HG03280 (cell line): ENCODE data around the gene GJD2.

ENCODE experiments used
- ATAC-seq: cut with Tn5 transposase; IDR thresholded peaks from one replicate; pipeline ENCODE4 v1.9.1; 2021; ENCODE audit warnings: mild to moderate bottlenecking, moderate library complexity; ENCODE audit not compliant: unreplicated experiment

Gene GJD2

DNA sequence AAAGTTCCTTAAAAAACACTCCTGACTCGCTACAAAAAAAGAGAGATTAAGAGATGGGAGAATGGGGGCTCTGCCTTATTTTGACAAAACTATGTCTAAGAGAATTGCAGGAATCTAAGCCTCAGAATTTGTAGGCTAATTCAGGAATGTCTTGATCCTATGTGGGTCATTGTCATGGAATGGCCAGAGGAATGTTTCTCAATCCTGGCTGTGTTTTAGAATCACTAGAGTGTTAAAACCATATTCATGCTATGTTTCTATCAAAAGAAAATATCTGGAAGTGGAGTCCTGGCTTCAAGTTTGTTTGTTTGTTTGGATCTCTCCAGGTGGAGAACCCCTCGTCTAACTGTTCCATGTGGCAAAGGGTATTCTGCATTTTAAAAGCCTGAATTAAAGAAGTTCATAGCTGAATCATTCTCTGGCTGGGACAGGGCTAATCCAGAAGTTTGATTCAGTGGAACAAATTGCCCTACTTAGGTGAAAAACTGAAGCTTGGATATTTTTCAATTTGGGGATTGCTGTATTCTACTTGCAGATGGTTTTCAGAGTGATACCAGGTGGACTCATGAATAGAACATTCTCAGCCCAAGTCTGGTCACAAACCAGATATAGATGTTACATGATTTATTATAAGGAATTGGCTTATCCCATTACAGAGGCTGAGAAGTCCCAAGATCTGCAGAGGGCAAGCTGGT lies 28.2 kb downstream of the GJD2 start:
- ATAC-seq, result no peak

GRCh38 chr15:34725556-34725955 lies 29.2 kb downstream of the GJD2 start:
- no peak for ATAC-seq

DNA sequence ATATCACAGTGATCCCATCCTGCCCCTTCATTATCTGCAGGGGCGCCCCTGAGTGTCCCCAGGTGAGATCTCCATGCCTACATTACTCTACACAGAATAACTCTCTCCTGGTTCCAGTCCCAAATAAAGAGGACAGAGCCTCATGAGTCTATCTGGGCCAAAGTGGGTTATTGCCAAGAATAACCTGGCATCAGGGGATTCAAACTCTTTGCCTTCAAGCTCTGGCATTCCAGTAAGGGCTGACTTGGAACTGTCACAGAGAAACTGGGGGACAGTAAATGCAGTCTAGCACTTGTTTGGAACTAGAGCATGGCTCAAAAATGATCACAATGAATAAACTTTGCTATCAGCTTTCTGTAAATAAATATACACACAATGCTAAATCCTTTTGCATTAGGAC lies 30.3 kb downstream of the GJD2 start:
- no peak for ATAC-seq

DNA sequence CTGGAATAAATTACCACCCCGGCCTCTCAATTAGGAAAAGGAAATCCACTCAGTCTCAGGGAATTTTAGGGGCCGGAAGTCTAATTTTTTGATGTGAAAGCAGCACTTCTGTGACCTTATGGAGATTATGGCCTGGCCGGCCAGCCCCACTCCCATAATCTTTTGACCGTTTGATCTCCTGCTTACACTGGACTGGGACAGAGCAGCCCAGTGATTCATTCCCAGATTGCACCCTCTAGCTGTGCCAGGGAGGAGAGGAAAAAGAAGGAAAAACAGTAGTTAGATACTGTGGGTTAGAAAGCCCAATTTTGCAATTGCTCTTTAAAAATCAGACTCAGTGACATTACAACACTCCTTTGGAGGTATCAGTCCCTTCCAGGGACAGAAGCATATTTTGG lies 32.4 kb downstream of the GJD2 start:
- ATAC-seq, result no peak

GRCh38 chr15:34721802-34722438 lies 32.9 kb downstream of the GJD2 start:
- no peak for ATAC-seq

GRCh38 chr15:34721157-34721801 lies 33.5 kb downstream of the GJD2 start:
- ATAC-seq, result no peak

- ATAC-seq, result no peak
These were observed 35.1 kb downstream of the GJD2 start for GRCh38 chr15:34719695-34720094.

DNA sequence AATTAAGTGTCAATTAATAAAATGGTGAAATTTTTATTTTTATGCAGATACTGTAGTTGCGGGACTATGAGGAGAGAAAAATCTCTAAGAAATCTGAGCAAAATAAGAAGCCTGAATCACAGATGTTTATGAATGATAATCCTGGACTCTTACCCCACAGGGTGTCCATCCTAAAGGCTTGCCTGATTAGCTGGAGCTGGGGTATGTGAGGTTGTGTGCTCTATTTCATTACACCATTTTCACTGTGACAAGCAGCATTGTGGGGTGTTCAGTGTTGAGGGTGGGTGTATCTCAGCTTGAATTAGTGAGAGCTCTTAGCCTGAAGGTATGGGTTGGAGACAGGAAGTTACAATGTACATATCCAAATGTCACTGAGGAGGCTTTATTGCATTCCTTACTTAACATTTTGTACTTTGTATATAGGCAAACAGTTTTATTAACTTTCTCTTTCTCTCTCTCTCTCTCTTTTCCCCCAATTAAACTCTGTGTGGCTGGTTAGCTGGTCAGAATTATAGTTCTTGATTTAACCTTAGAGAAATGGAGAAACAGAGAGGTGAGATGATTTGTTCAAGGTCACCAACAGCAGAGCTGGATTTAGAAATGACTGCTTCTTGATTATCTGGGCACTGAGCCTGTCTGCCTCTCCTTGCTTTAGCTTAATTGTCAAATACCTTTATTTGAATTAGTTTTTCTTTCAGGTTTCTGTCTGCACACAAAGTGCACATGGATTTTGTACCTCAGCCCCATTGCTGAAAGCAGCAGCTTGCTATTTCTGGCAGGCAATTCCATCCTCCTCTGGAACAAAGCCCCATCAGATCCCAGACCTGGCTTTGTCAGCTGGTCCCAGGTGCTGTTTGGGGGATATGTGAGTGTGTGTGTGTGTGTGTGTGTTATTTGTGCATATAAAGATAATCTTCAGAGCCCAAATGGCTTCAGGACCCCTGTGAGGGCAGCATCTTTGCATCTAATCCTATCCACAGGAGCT lies 35.8 kb downstream of the GJD2 start:
- no peak for ATAC-seq

DNA sequence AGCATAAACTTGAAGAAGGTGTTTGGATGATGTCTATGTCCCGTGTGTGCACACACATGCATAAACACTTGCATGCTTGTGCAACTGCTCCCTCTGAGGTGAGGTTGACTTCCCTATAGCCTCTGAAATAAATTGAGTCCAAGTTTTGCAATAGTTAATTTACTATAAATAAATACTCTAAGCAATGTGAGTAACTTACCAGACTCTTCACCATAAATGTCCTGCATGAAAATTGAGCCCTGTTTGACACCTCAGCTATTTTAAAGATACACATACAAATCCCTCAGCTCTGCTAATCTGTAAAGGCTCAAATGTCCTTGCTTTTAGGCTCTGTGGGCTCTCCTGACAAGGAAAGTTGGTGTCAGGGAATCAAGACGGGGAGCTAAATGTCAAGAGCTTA lies 37.1 kb downstream of the GJD2 start:
- ATAC-seq, result no peak

GRCh38 chr15:34716111-34716510 lies 38.7 kb downstream of the GJD2 start:
- ATAC-seq, result no peak

GRCh38 chr15:34714476-34715121 lies 40.2 kb downstream of the GJD2 start:
- no peak for ATAC-seq

GRCh38 chr15:34713635-34714034 lies 41.2 kb downstream of the GJD2 start:
- ATAC-seq, result no peak

GRCh38 chr15:34709866-34710265 lies 44.9 kb downstream of the GJD2 start:
- ATAC-seq, result no peak

DNA sequence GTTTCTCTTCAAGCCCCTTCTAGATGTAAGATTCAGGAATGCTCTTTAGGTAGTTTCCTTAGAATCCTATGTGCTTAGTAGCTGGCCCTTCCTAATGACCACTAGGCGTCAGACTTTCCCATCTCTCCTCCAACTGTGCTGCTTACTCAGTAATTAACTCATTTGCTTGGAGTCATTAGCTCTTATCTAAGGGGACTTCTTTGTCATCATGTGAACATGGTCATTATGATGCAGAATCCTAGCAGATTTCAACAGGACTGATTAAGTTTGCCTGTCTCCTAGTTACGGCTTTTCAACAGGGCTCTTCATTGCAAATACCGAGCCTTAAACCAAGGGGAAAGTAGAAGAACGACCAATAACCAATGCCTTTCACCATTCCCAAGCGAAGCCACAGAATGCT lies 46.4 kb downstream of the GJD2 start:
- no peak for ATAC-seq

GRCh38 chr15:34701536-34701935 lies 53.3 kb downstream of the GJD2 start:
- no peak for ATAC-seq
